NCI-H69 (cell line): ENCODE data around the gene PDE6B.
"Not testable (repeated sequence)": the region's sequence is repeated elsewhere in the genome, so short reads cannot be mapped to it uniquely, and the experiment has no call there.

Experiments used
- DNase-seq: peaks from one replicate; lab custom pipeline; 2025; lab: John Stamatoyannopoulos, UW

Gene PDE6B

GRCh38 chr4:622071-622995 lies 3.0 kb upstream of the PDE6B start:
- DNase-seq: no peak

- DNase-seq: no peak
Measured at GRCh38 chr4:622996-623913, 2.1 kb upstream of the PDE6B start.

DNA sequence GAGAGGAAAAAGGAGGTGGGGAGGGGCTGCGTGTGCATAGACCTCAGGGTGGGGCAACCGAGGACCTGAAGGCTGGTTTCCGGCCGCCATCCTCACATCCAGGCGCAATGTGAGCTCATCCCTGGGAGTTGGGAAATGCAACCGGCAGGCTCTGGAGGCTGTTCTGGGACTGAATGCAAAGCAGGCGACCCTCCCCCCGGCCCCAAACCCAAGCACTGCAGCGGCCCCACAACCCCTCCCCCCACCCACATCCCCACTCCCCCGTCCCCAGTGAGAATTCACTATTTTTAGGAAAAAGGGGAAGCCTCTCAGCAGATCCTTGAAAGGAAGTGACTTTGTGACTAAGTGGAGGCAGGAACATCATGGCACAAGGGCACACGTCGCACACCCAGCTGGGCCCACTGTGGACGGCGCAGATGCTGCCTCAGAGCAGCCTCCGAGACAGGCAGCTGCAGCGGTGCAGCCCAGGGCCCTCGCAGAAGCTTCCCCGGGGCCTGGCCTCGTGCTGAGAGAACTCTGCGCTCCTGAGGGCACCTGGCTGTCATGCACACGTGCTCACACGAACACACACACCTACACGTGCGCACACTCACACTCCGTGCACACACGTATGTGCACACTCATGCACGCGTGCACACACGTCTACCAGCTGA lies 1.3 kb upstream of the PDE6B start:
- DNase-seq: no peak

DNA sequence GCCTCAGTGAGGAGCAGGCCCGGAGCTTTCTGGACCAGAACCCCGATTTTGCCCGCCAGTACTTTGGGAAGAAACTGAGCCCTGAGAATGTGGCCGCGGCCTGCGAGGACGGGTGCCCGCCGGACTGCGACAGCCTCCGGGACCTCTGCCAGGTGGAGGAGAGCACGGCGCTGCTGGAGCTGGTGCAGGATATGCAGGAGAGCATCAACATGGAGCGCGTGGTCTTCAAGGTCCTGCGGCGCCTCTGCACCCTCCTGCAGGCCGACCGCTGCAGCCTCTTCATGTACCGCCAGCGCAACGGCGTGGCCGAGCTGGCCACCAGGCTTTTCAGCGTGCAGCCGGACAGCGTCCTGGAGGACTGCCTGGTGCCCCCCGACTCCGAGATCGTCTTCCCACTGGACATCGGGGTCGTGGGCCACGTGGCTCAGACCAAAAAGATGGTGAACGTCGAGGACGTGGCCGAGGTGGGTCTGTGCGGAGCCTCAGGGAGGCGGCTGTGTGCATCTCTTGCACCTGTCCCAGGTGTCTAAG lies 323 bp downstream of the PDE6B start:
- no peak for DNase-seq

DNA sequence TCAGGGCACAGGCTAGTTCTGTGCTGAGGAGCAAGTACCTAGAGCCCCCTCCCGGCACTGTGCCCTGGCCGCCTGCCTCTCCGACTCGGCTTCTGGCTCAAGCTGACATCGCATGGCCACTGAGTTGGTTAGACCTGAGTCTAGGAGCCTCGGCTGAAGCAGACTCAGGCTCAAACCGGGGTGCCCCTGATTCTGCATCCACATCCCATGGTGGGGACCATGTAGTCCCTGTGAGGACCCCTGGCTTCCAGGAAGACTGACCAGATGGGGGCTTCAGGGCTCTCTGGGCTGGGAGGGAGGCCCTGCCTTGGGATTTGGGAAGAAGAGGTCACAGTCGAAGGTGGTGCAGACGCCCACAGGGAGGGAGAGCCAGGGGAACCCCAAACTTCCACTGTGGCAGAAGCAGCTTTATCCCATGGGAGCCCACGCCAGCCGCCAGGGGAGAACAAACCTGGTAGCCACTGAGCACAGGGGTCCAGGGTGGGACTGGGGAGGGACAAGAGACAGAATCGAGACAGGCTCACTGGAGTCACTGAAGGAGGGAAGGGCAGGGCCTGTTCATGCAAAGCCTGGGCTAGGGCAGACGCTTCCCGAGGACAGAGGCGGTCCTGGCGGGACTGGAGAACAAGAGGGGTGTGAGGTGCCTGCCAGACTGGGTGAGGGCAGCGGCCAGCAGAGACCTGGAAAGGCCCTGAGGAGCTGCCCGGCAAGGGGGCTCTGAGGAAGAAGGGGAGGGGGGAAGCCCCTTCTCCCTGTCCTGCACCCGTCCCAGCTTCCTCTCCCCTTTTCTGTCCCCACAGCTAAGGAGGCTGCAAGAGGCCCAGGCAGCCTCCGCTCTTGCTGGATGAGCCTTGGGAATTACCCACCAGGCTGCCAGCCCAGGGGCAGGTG lies 1.1 kb downstream of the PDE6B start:
- no peak for DNase-seq

DNA sequence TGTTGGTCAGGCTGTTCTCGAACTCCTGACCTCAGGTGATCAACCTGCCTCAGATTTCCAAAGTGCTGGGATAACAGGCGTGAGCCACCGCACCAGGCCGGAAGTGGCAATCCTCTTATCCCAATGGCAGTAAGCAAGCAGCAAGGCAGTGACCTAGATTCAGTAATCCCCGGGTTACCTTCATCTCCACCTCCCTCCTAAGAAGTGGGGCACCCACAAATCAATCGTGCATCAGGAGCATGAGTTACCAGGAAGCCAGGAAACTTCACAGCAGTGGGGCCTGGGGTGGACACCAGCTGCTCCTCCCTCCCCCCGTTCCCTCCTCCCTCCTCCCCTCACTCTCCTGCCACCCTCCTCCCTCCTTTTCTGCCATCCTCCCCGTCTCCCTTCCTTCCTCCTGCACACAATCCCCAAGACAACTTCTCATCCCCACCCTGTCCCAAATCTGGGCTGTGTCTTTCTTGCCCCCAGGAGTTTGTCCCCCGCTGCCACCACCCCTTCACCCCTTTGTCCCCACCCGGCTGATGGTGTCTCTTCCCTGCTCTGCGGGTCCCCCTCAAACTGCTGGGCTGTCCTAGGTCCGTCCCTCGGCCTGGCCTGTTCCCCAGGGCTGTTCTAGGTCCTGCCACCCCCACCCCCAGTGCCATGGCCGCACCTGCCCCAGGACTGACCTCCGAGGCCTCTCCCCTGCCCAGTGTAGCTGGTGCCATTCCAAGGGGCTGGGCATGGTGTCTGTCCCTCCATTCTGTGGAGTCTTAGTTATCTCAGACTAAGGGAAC lies 2.2 kb downstream of the PDE6B start:
- DNase-seq: no peak

- no peak for DNase-seq
Measured at GRCh38 chr4:628311-628741, 3.0 kb downstream of the PDE6B start.

DNA sequence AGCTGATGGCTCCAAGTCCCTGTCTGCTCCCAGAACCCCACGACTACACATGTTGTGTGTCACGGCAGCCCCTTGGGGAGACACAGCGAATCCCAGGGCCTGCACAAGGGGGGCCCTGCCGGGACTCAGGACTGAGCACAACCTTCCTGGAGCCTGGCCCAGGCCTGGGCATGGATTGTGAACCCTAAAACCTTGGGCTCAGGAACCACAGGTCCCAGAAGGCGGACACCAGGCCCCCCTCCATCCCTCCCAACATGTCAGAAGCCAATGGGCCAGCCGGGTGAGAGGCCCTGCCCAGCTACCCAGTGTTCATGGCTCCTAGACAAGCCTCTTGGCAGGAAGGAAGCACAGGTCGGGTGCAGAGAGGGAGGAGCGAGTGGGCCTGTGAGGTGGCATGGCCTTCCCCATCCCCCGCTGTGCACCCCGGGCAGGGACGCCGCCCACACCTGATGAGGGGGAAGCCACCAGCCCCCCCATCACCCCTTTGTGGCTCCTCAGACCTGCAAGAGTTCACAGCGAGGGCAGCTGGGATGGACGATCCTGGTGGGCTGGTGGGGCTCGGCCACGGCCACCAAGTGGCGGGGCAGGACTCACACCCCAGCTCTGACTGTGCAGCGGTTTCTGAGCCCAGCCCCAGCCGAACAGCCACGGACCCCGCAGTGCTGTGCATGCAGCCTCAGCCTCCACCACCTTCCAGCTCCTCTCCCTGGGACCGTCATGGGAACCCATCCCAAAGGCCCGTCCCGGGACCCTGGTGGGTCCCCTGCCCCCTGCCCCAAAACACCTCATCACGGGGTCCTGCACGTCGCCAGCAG lies 3.7 kb downstream of the PDE6B start:
- DNase-seq: no peak

DNA sequence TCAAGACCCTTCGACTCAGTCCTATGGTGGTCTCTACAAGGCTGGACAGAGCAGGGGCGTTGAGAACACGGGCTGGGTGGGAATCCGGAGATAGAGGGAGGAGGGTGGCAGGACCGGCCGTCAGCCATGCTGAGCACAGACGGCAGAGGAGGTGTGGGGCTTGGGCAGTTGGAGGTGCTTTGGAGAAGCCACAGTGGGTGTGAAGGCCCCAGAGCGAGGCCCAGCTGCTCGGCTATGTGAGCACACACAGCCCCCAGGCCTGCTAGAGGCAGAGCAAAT lies 4.2 kb downstream of the PDE6B start:
- DNase-seq: peak; percentile 33

GRCh38 chr4:629915-630641 lies 4.7 kb downstream of the PDE6B start:
- DNase-seq: peak; percentile 62

GRCh38 chr4:630656-631055 lies 5.3 kb downstream of the PDE6B start:
- DNase-seq: peak; percentile 16

GRCh38 chr4:632196-632790 lies 6.9 kb downstream of the PDE6B start:
- DNase-seq: no peak

DNA sequence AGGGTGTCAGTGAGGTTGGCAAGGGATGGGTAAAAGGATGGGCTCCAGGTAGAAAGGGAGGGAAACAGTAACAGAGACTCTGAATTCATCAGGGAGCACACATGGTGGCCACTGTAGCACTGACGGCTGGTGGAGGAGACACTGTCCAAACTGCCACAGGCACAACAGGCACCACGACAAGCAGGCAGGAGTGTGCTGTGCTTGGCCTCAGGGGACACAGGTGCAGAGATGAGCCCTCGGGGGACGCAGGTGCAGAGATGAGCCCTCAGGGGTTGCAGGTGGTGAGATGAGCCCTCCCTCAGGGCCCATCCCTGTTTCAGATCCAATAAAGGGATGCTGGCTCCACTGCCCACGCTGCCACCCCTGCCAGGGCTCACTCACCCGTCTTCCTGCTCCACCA lies 7.6 kb downstream of the PDE6B start:
- no peak for DNase-seq

DNA sequence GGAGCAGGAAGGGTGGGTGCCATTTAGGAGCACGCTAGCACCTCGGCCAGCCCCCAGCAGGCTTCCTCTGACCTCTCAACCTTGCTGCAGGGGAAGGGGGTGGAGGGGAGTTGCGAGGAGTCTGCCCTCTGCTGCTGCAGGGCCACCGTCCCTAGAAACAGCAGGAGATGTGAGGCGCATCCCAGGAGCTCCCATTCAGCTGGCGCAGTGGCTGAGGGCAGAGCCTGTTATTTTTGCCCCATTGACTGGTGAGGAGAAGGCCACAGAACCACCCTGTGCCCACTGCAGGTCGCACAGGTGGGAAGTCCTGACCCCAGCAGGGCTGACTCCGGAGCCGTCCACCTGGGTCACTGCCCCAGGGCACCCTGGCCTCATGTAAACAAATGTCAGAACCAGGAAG lies 8.0 kb downstream of the PDE6B start:
- DNase-seq: no peak

GRCh38 chr4:633976-634598 lies 8.7 kb downstream of the PDE6B start:
- peak; percentile 5 for DNase-seq

- peak; percentile 15 for DNase-seq
Measured at GRCh38 chr4:634599-634985, 9.2 kb downstream of the PDE6B start.

- not testable (repeated sequence) for DNase-seq
Measured at GRCh38 chr4:635066-635835, 9.9 kb downstream of the PDE6B start.
